Measurements from ENCODE around the gene MYOZ1.

MYOZ1 gene

GRCh38 chr10:73593110-73593509, 48.2 kb downstream of the MYOZ1 start:
- DNase-seq, result no peak

- peak; percentile 66 for DNase-seq
Measured at GRCh38 chr10:73591935-73592699, 49.2 kb downstream of the MYOZ1 start.

- DNase-seq, result peak; percentile 70
Measured at GRCh38 chr10:73590881-73591799, 50.1 kb downstream of the MYOZ1 start, which contains the start of gene USP54. TSS of gene USP54 (minus strand) at chr10:73591342. CDS start at chr10:73575658, 15,684 bp downstream.

GRCh38 chr10:73589563-73590126, 51.6 kb downstream of the MYOZ1 start:
- DNase-seq, result peak; percentile 24

- no peak for DNase-seq
Measured at GRCh38 chr10:73588656-73589055, 52.6 kb downstream of the MYOZ1 start.

- DNase-seq, result peak; percentile 80
Measured at GRCh38 chr10:73586583-73586984, 54.7 kb downstream of the MYOZ1 start.

GRCh38 chr10:73585327-73585726, 55.9 kb downstream of the MYOZ1 start:
- DNase-seq, result no peak

GRCh38 chr10:73584737-73585136, 56.5 kb downstream of the MYOZ1 start:
- peak; percentile 20 for DNase-seq

- DNase-seq, result no peak
Measured at GRCh38 chr10:73581918-73582317, 59.4 kb downstream of the MYOZ1 start.

All from hematopoietic multipotent progenitor cell treated with erythropoietin and hydrocortisone succinate and interleukin-3 and kit ligand, for 4 days (in vitro differentiated cells).